Activated T-cell treated with anti-CD3 and anti-CD28 coated beads, Interleukin-2, amount 50 U/mL, for 48 hours (primary cell): Measurements from ENCODE around the gene PNO1.
A peak's percentile ranks its signal among the peaks of the same experiment; 100 is the strongest.
"Not testable (repeated sequence)": the region's sequence is repeated elsewhere in the genome, so short reads cannot be mapped to it uniquely, and the experiment has no call there.

Experiments
- DNase-seq, 2 experiments: peaks; one replicate each; pipeline ENCODE4 v3.0.0-alpha.2; 2020

The PNO1 gene

GRCh38 chr2:68157402-68158133 is at the start of gene PNO1:
Gene PNO1 (plus strand): TSS chr2:68157888. CDS start chr2:68157935, 47 bp downstream.
- peak; percentile 97 for DNase-seq

GRCh38 chr2:68108120-68108519 is 49.6 kb upstream of the PNO1 start:
- no peak for DNase-seq

GRCh38 chr2:68110102-68110501 is 47.6 kb upstream of the PNO1 start:
- DNase-seq, result no peak

- no peak for DNase-seq
Measured at GRCh38 chr2:68115965-68116364, 41.7 kb upstream of the PNO1 start.

GRCh38 chr2:68117922-68118321 is 39.8 kb upstream of the PNO1 start:
- DNase-seq, result not testable (repeated sequence)

- no peak for DNase-seq
Measured at GRCh38 chr2:68118816-68119215, 38.9 kb upstream of the PNO1 start.

- no peak for DNase-seq
Measured at GRCh38 chr2:68119504-68119903, 38.2 kb upstream of the PNO1 start.

- DNase-seq, result peak; percentile 85 to 87
Measured at GRCh38 chr2:68121873-68122679, 35.6 kb upstream of the PNO1 start.

GRCh38 chr2:68122680-68122964 is 35.1 kb upstream of the PNO1 start:
- DNase-seq, result no peak

GRCh38 chr2:68124321-68124720 is 33.4 kb upstream of the PNO1 start:
- DNase-seq, result no peak

GRCh38 chr2:68125821-68126220 is 31.9 kb upstream of the PNO1 start:
- DNase-seq, result no peak

GRCh38 chr2:68126561-68126960 is 31.1 kb upstream of the PNO1 start:
- no peak for DNase-seq

GRCh38 chr2:68127358-68128242 is 30.1 kb upstream of the PNO1 start:
- no peak for DNase-seq

GRCh38 chr2:68134120-68134519 is 23.6 kb upstream of the PNO1 start:
- no peak for DNase-seq

GRCh38 chr2:68134554-68134953 is 23.1 kb upstream of the PNO1 start:
- no peak for DNase-seq

- DNase-seq, result no peak
Measured at GRCh38 chr2:68135448-68136320, 22.0 kb upstream of the PNO1 start.

- no peak for DNase-seq
Measured at GRCh38 chr2:68141875-68142274, 15.8 kb upstream of the PNO1 start.

GRCh38 chr2:68151037-68151436 is 6.7 kb upstream of the PNO1 start:
- DNase-seq, result no peak

- DNase-seq, result no peak
Measured at GRCh38 chr2:68152681-68153347, 4.9 kb upstream of the PNO1 start.

GRCh38 chr2:68155618-68156017 is 2.1 kb upstream of the PNO1 start:
- DNase-seq, result no peak

- no peak for DNase-seq
Measured at GRCh38 chr2:68156419-68156818, 1.3 kb upstream of the PNO1 start.

- no peak for DNase-seq
Measured at GRCh38 chr2:68157002-68157401, 686 bp upstream of the PNO1 start.
